H1 (cell line): ENCODE results near the gene MPST. TPM values are rescaled to one million over a fixed set of nuclear protein-coding genes. Genes with fewer than 3 reads are reported as not detected.

Source experiments
- CTCF ChIA-PET: fragments of 300-600 bp; sonication (Branson Sonifier 250); formaldehyde crosslinking; loops from one replicate; lab custom pipeline; 2021; ENCODE audit not compliant: partially characterized antibody; lab: Charles Lee
- POLR2A ChIA-PET: fragments of 300-600 bp; sonication (Branson Sonifier 250); formaldehyde crosslinking; loops from one replicate; lab custom pipeline; 2021; ENCODE audit warnings: inconsistent platforms; ENCODE audit not compliant: partially characterized antibody; lab: Charles Lee
- DNase-seq, 2 experiments: peaks; one replicate each; pipeline versions ENCODE4 v3.0.0 to v3.0.0-alpha.2; 2010 to 2022; ENCODE audit warnings: low spot score in 2 of 2, low read depth in 1 of 2, mixed read lengths in 1 of 2
- FAIRE-seq: peaks from 2 replicates; lab custom pipeline; 2011; peaks lifted over from hg19 to GRCh38; lab: Jason Lieb, UNC
- H2AFZ ChIP-seq: 2 replicates; pipeline ENCODE4 v1.8.1; 2012; ENCODE audit warnings: low read length, inconsistent platforms
- H2AK5ac ChIP-seq: 2 replicates; pipeline ENCODE4 v1.6.1; 2013; ENCODE audit warnings: low read depth, low read length
- H2BK120ac ChIP-seq: replicated peaks from 2 replicates; pipeline ENCODE3; 2013; ENCODE audit warnings: low read depth, low read length, inconsistent platforms
- H2BK12ac ChIP-seq: 2 replicates; pipeline ENCODE4 v1.6.1; 2013; ENCODE audit warnings: low read depth, low read length
- H2BK15ac ChIP-seq: 2 replicates; pipeline ENCODE4 v1.6.1; 2013; ENCODE audit warnings: low read length
- H2BK20ac ChIP-seq: 2 replicates; pipeline ENCODE4 v1.6.1; 2013; ENCODE audit warnings: low read length
- H2BK5ac ChIP-seq: 2 replicates; pipeline ENCODE4 v1.6.1; 2013; ENCODE audit warnings: low read depth, low read length
- H3K14ac ChIP-seq: 2 replicates; pipeline ENCODE4 v1.6.1; 2013; ENCODE audit warnings: inconsistent platforms; ENCODE audit not compliant: insufficient read length
- H3K18ac ChIP-seq: 2 replicates; pipeline ENCODE4 v1.6.1; 2013; ENCODE audit warnings: low read length; ENCODE audit errors: extremely low read depth
- H3K23ac ChIP-seq: 2 replicates; pipeline ENCODE4 v1.6.1; 2013; ENCODE audit warnings: inconsistent platforms; ENCODE audit not compliant: insufficient read length
- H3K23me2 ChIP-seq: 2 replicates; pipeline ENCODE4 v1.6.1; 2013; ENCODE audit warnings: low read depth, low read length
- H3K27ac ChIP-seq: 2 replicates; pipeline ENCODE4 v1.6.1; 2011; ENCODE audit warnings: low read depth, low read length, inconsistent platforms
- H3K27me3 ChIP-seq, 4 experiments: replicated peaks in 1 of 4; 1 replicate in 1 of 4; 2 replicates in 3 of 4; pipeline versions ENCODE4 v1.6.1 to v1.8.1; 2011 to 2013; ENCODE audit warnings: low read length in 3 of 4, mild to moderate bottlenecking in 3 of 4, inconsistent platforms in 2 of 4, mixed read lengths in 2 of 4, moderate library complexity in 1 of 4; ENCODE audit not compliant: control insufficient read depth in 3 of 4, insufficient read depth in 3 of 4; ENCODE audit errors: extremely low read depth in 1 of 4
- H3K36me3 ChIP-seq, 4 experiments: 2 replicates each; pipeline versions ENCODE4 v1.6.1 to v1.8.1; 2011 to 2013; ENCODE audit warnings: mild to moderate bottlenecking in 4 of 4, low read length in 3 of 4, moderate library complexity in 2 of 4, control low read depth in 1 of 4, inconsistent platforms in 1 of 4; ENCODE audit not compliant: insufficient read depth in 4 of 4, control insufficient read depth in 2 of 4
- H3K4ac ChIP-seq: replicated peaks from 2 replicates; pipeline ENCODE3; 2013; ENCODE audit warnings: low read length, low read depth, mixed read lengths, inconsistent platforms; ENCODE audit not compliant: insufficient read length
- H3K4me1 ChIP-seq, 4 experiments: replicated peaks in 1 of 4; 1 replicate in 1 of 4; 2 replicates in 3 of 4; pipeline versions ENCODE4 v1.6.1 to v1.8.1; 2011 to 2013; ENCODE audit warnings: low read length in 3 of 4, inconsistent platforms in 2 of 4, mixed read lengths in 1 of 4; ENCODE audit not compliant: insufficient read depth in 4 of 4, control insufficient read depth in 3 of 4
- H3K4me2 ChIP-seq, 2 experiments: 2 replicates each; pipeline versions ENCODE4 v1.6.1 to v1.8.1; 2011 to 2013; ENCODE audit warnings: low read depth in 2 of 2, low read length in 2 of 2, control low read depth in 1 of 2, inconsistent platforms in 1 of 2, mild to moderate bottlenecking in 1 of 2; ENCODE audit not compliant: insufficient read depth in 1 of 2
- H3K4me3 ChIP-seq, 4 experiments: fragments of 200-600, 300-600 bp in 1 of 4; sonication (generic), shearing (Covaris generic), sonication (Bioruptor Twin) in 1 of 4; 2 replicates each; pipeline versions ENCODE4 v1.5.1 to v1.8.1; 2011 to 2016; ENCODE audit warnings: low read length in 4 of 4, low read depth in 3 of 4, control low read depth in 2 of 4, inconsistent platforms in 2 of 4, mild to moderate bottlenecking in 2 of 4, mixed read lengths in 1 of 4, moderate library complexity in 1 of 4; ENCODE audit not compliant: insufficient read depth in 2 of 4; ENCODE audit errors: extremely low read depth in 1 of 4
- H3K56ac ChIP-seq: replicated peaks from 2 replicates; pipeline ENCODE3; 2013; ENCODE audit warnings: low read depth, mild to moderate bottlenecking, mixed read lengths, low read length, inconsistent platforms; ENCODE audit not compliant: insufficient read length
- H3K79me1 ChIP-seq: 2 replicates; pipeline ENCODE4 v1.6.1; 2013; ENCODE audit warnings: low read depth, low read length, control low read depth
- H3K79me2 ChIP-seq, 2 experiments: 2 replicates each; pipeline versions ENCODE4 v1.6.1 to v1.8.1; 2012 to 2013; ENCODE audit warnings: low read length in 2 of 2, mild to moderate bottlenecking in 2 of 2, inconsistent platforms in 1 of 2; ENCODE audit not compliant: insufficient read depth in 2 of 2, control insufficient read depth in 1 of 2
- H3K9ac ChIP-seq, 4 experiments: replicated peaks in 1 of 4; 1 replicate in 1 of 4; 2 replicates in 3 of 4; pipeline versions ENCODE4 v1.6.1 to v1.8.1; 2011 to 2013; ENCODE audit warnings: low read depth in 3 of 4, low read length in 3 of 4, control low read depth in 2 of 4, mild to moderate bottlenecking in 2 of 4, moderate library complexity in 2 of 4, inconsistent platforms in 1 of 4; ENCODE audit errors: extremely low read depth in 1 of 4
- H3K9me3 ChIP-seq, 2 experiments: 2 replicates each; pipeline versions ENCODE4 v1.6.1 to v1.8.1; 2012 to 2013; ENCODE audit warnings: mild to moderate bottlenecking in 2 of 2, moderate library complexity in 2 of 2, control low read depth in 1 of 2, inconsistent platforms in 1 of 2, low read depth in 1 of 2, low read length in 1 of 2, mixed read lengths in 1 of 2; ENCODE audit not compliant: insufficient read depth in 2 of 2
- H4K20me1 ChIP-seq, 2 experiments: replicated peaks in 1 of 2; 2 replicates each; pipeline versions ENCODE3 to v1.8.1; 2011 to 2013; ENCODE audit warnings: inconsistent platforms in 2 of 2, low read length in 2 of 2, mild to moderate bottlenecking in 1 of 2; ENCODE audit not compliant: insufficient read depth in 2 of 2, control insufficient read depth in 1 of 2
- H4K5ac ChIP-seq: 2 replicates; pipeline ENCODE4 v1.6.1; 2013; ENCODE audit warnings: low read length, low read depth, mixed read lengths, inconsistent platforms; ENCODE audit not compliant: insufficient read length
- H4K8ac ChIP-seq: 2 replicates; pipeline ENCODE4 v1.8.0; 2013; ENCODE audit warnings: mild to moderate bottlenecking, moderate library complexity, low read length, inconsistent platforms; ENCODE audit not compliant: insufficient read depth; ENCODE audit errors: extremely low read depth
- H4K91ac ChIP-seq: replicated peaks from 2 replicates; pipeline ENCODE3; 2013; ENCODE audit warnings: low read length, mixed read lengths, inconsistent platforms; ENCODE audit not compliant: insufficient read length
- CTBP2 ChIP-seq: IDR thresholded peaks from 2 replicates; pipeline ENCODE4 v1.7.0; 2011; ENCODE audit warnings: borderline replicate concordance, mild to moderate bottlenecking, moderate library complexity, mixed read lengths, low read length; ENCODE audit not compliant: insufficient read depth, insufficient read length
- HDAC2 ChIP-seq, 2 experiments: fragments of 300-600 bp in 1 of 2; sonication (generic) in 1 of 2; IDR thresholded peaks; 2 replicates each; pipeline ENCODE4 v1.6.1; 2011 to 2012; ENCODE audit warnings: low read depth in 2 of 2, low read length in 2 of 2, mild to moderate bottlenecking in 2 of 2, moderate library complexity in 2 of 2, borderline replicate concordance in 1 of 2, inconsistent platforms in 1 of 2
- POLR2A ChIP-seq, 2 experiments: IDR thresholded peaks; 1 replicate in 1 of 2; 2 replicates in 1 of 2; pipeline ENCODE4 v1.6.1; 2011; ENCODE audit warnings: low read depth in 2 of 2, low read length in 2 of 2, mild to moderate bottlenecking in 2 of 2; ENCODE audit errors: control extremely low read depth in 1 of 2
- SIX5 ChIP-seq: IDR thresholded peaks from 2 replicates; pipeline ENCODE4 v1.6.1; 2011; ENCODE audit warnings: mild to moderate bottlenecking, low read depth, low read length
- YY1 ChIP-seq: IDR thresholded peaks from 2 replicates; pipeline ENCODE4 v1.6.1; 2011; ENCODE audit warnings: low read depth, mild to moderate bottlenecking, low read length
- WGBS, 2 experiments: shearing (Covaris generic) in 1 of 2; methylation state at CpG; one replicate each; pipeline versions ENCODE4 v1.1.6 to v1.1.7; 2013 to 2015; ENCODE audit warnings: low lambda C conversion rate in 2 of 2, mixed read lengths in 2 of 2, inconsistent platforms in 1 of 2, low coverage in 1 of 2, missing lambda C conversion rate in 1 of 2; ENCODE audit not compliant: insufficient replicate concordance in 2 of 2, insufficient coverage in 1 of 2, insufficient read length in 1 of 2; ENCODE audit errors: extremely low coverage in 1 of 2, missing lambda C conversion rate in 1 of 2; 5-methylcytosine and 5-hydroxymethylcytosine counted together
- polyA plus RNA-seq, 7 experiments: library from polyadenylated mRNA; depleted of rRNA in 3 of 7; stranded (reverse) in 5 of 7; unstranded in 2 of 7; fragments of >200 nt in 5 of 7; fragments of 200-250 nt in 2 of 7; gene quantifications; 1 replicate in 5 of 7; 2 replicates in 1 of 7; 4 replicates in 1 of 7; pipeline versions ENCODE4 v1.2.1 to v1.2.3, GENCODE V29; 2011 to 2013; ENCODE audit warnings: missing spikeins in 2 of 7, mixed read lengths in 2 of 7
- total RNA-seq: library from RNA; stranded (reverse); fragmentation: NEBNext Ultra II Directional; extraction: Animal tissue kit (Norgen Biotek cat#: 25700); gene quantifications from 2 replicates; pipeline ENCODE4 v1.2.1, GENCODE V29; 2021

MPST gene
- total and polyA plus RNA-seq, 2 of the 8 experiments (the other 6 are each of a cell fraction or from before 2014, with no cell fraction given) = 86.0 to 124 TPM

DNA sequence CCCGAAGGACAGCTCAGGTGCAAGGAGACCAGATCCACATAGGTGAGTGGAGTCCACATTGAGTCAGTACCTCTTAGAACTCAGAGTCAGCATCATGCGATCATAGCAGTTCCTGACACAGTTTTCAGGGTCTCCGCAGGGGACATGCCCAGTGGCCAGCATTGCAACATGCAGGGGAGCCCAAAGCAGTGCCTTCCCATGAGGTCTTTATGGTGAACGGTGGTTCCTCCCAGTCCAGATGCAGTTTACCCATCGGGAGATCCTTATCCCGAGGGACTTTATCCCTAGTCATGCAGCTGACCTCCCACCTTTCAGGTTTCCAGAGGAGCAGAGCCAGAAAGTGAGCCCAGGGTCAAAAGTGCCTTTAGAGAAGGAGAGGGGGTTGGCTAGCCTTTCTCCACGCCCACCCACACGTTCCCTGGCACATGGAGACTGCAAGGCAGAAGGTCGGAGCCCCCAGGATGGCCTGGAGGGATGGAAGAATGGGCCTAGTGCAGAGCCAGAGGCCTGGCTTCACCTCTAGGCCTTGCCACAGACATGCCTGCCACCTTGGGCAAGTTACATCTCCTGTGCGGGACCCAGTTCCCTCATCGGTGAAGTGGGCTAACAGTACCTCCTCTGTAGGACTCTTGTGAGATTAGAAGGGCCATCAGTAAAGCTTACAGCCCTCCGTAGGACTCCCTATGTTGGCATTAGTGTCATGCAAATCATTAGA is 38.4 kb downstream of the MPST start:
- Histone ChIP-seq H3K4me1 (peaks cover 0 to 13% (median 9%) of the 10 kb centered on the region in 4 experiments; a peak in 6 of 7 replicates), H4K5ac (no peak overlapping the region), H3K9ac (no peak overlapping the region; a peak in 1 of 7 replicates), H2BK5ac (no peak overlapping the region), H2BK120ac (no peak overlapping the region), H3K4ac (no peak overlapping the region), H3K79me1 (no peaks in the 10 kb centered on the region), H3K18ac (no peak overlapping the region), H3K4me2 (no peak overlapping the region), H4K20me1 (peaks cover 0 to 11% of the 10 kb centered on the region in 2 experiments), H2BK20ac (no peak overlapping the region), H3K23ac (no peak overlapping the region), H3K9me3 (no peaks in the 10 kb centered on the region), H4K8ac (no peak overlapping the region), H3K27ac (no peak overlapping the region), H3K14ac (no peak overlapping the region), H2AFZ (no peak overlapping the region), H3K27me3 (no peaks in the 10 kb centered on the region), H2BK15ac (no peak overlapping the region), H3K36me3 (peaks cover 0 to 12% (median 2%) of the 10 kb centered on the region in 4 experiments; a peak in 4 of 8 replicates), H2AK5ac (no peak overlapping the region), H3K56ac (no peak overlapping the region), H4K91ac (no peak overlapping the region), H3K23me2 (no peaks in the 10 kb centered on the region), H3K79me2 (no peaks in the 10 kb centered on the region), H3K4me3 (no peak overlapping the region), H2BK12ac (no peak overlapping the region)
- no peak for FAIRE-seq
- POLR2A ChIA-PET = interaction anchor here (1.2 kb wide), 1 partner anchor 10 kb away, joined by 3 read pairs; no protein-coding TSS in a partner anchor
- no peak for TF ChIP-seq SIX5
- TF ChIP-seq HDAC2 (IDR thresholded peaks at IDR 0.05; ENCODE audit: borderline replicate concordance in 1 of 2, low read depth in 2 of 2, low read length in 2 of 2) = no peak
- TF ChIP-seq CTBP2 = no peak
- no peak for TF ChIP-seq POLR2A (IDR thresholded peaks at IDR 0.05; ENCODE audit: control extremely low read depth in 1 of 2, low read depth in 2 of 2, low read length in 2 of 2)
- TF ChIP-seq YY1 = no peak
- DNase-seq = no peak
- 91% methylated on average over 12 of the region's 12 CpGs; no CpG with 5 or more reads in 1 of the 2 experiments for WGBS, 2 experiments
- CTCF ChIA-PET = interaction anchor here (0.8 to 1.7 kb wide), 9 partner anchors 11 to 416 kb away, joined by 3 to 9 read pairs (median 4); no protein-coding TSS in a partner anchor
